Liver (tissue), 9 donors: ENCODE results near the gene OAS1. TPM values are rescaled to one million over a fixed set of nuclear protein-coding genes. Genes with fewer than 3 reads are reported as not detected.

Experiments
- DNase-seq: peaks from one replicate; pipeline ENCODE4 v3.0.0-alpha.2; 2017; ENCODE audit warnings: low spot score
- H3K27ac ChIP-seq, 2 donors: one replicate each; pipeline ENCODE4 v1.7.0; 2013; ENCODE audit warnings: inconsistent platforms in 2 of 2, low read length in 2 of 2, control low read depth in 1 of 2, low read depth in 1 of 2, mild to moderate bottlenecking in 1 of 2
- H3K27me3 ChIP-seq, 4 donors: one replicate each; pipeline versions ENCODE4 v1.6.1 to v1.7.0; 2013; ENCODE audit warnings: low read length in 3 of 4, inconsistent platforms in 1 of 4, mild to moderate bottlenecking in 1 of 4, moderate library complexity in 1 of 4; ENCODE audit not compliant: control insufficient read depth in 4 of 4, insufficient read depth in 4 of 4
- H3K36me3 ChIP-seq, 4 donors: one replicate each; pipeline versions ENCODE4 v1.6.1 to v1.7.0; 2013; ENCODE audit warnings: low read length in 3 of 4, mild to moderate bottlenecking in 3 of 4, low read depth in 1 of 4, moderate library complexity in 1 of 4; ENCODE audit not compliant: control insufficient read depth in 4 of 4, insufficient read depth in 3 of 4
- H3K4me1 ChIP-seq, 4 donors: one replicate each; pipeline versions ENCODE4 v1.6.1 to v1.7.0; 2013; ENCODE audit warnings: low read length in 3 of 4, mild to moderate bottlenecking in 3 of 4, moderate library complexity in 1 of 4; ENCODE audit not compliant: control insufficient read depth in 4 of 4, insufficient read depth in 4 of 4
- H3K4me3 ChIP-seq, 3 donors: one replicate each; pipeline versions ENCODE4 v1.6.1 to v1.7.0; 2013; ENCODE audit warnings: low read length in 3 of 3, control low read depth in 1 of 3, low read depth in 1 of 3, mild to moderate bottlenecking in 1 of 3
- H3K9ac ChIP-seq, 2 donors: one replicate each; pipeline ENCODE4 v1.7.0; 2013; ENCODE audit warnings: low read length in 2 of 2, mild to moderate bottlenecking in 2 of 2, moderate library complexity in 2 of 2, control low read depth in 1 of 2, low read depth in 1 of 2
- H3K9me3 ChIP-seq, 4 donors: one replicate each; pipeline versions ENCODE4 v1.6.1 to v1.7.0; 2013; ENCODE audit warnings: low read length in 3 of 4; ENCODE audit not compliant: control insufficient read depth in 4 of 4
- EGR1 ChIP-seq, 2 donors: IDR thresholded peaks; 2 replicates each; pipeline ENCODE4 v1.6.1; 2016 to 2018; ENCODE audit warnings: antibody characterized with exemption in 2 of 2, low read depth in 2 of 2
- FOXA1 ChIP-seq: IDR thresholded peaks from 2 replicates; pipeline ENCODE4 v1.6.1; 2016; ENCODE audit warnings: antibody characterized with exemption
- FOXA2 ChIP-seq: IDR thresholded peaks from 2 replicates; pipeline ENCODE4 v1.6.1; 2016; ENCODE audit warnings: antibody characterized with exemption
- GABPA ChIP-seq, 2 donors: IDR thresholded peaks in 1 of 2; conservative IDR thresholded peaks in 1 of 2; 2 replicates each; pipeline ENCODE4 v1.6.1; 2016; ENCODE audit warnings: antibody characterized with exemption in 2 of 2, mild to moderate bottlenecking in 1 of 2, moderate library complexity in 1 of 2
- HNF4A ChIP-seq, 2 donors: conservative IDR thresholded peaks; 2 replicates each; pipeline ENCODE4 v1.6.1; 2016; ENCODE audit warnings: antibody characterized with exemption in 2 of 2, mild to moderate bottlenecking in 2 of 2
- HNF4G ChIP-seq: IDR thresholded peaks from 2 replicates; pipeline ENCODE4 v1.6.1; 2016; ENCODE audit warnings: antibody characterized with exemption
- JUND ChIP-seq, 2 donors: IDR thresholded peaks; 2 replicates each; pipeline ENCODE4 v1.6.1; 2016; ENCODE audit warnings: antibody characterized with exemption in 2 of 2
- NR2F2 ChIP-seq: IDR thresholded peaks from 2 replicates; pipeline ENCODE4 v1.6.1; 2016; ENCODE audit warnings: antibody characterized with exemption
- RAD21 ChIP-seq, 2 donors: IDR thresholded peaks; 2 replicates each; pipeline ENCODE4 v1.6.1; 2016; ENCODE audit warnings: antibody characterized with exemption in 2 of 2, mild to moderate bottlenecking in 2 of 2
- RXRA ChIP-seq, 2 donors: IDR thresholded peaks; 2 replicates each; pipeline ENCODE4 v1.6.1; 2017 to 2018; ENCODE audit warnings: antibody characterized with exemption in 2 of 2, mild to moderate bottlenecking in 1 of 2
- SP1 ChIP-seq: IDR thresholded peaks from 2 replicates; pipeline ENCODE4 v1.6.1; 2018; ENCODE audit warnings: antibody characterized with exemption, mild to moderate bottlenecking
- TAF1 ChIP-seq: conservative IDR thresholded peaks from 2 replicates; pipeline ENCODE4 v1.6.1; 2016; ENCODE audit warnings: antibody characterized with exemption, mild to moderate bottlenecking
- YY1 ChIP-seq: IDR thresholded peaks from 2 replicates; pipeline ENCODE4 v1.6.1; 2016; ENCODE audit warnings: antibody characterized with exemption, mild to moderate bottlenecking
- WGBS: extraction: QIAGEN DNeasy Blood & Tissue Kit; methylation state at CpG from one replicate; pipeline ENCODE4 v1.1.7; 2013; 5-methylcytosine and 5-hydroxymethylcytosine counted together
- polyA plus RNA-seq, 2 donors: library from polyadenylated mRNA; stranded (reverse) in 1 of 2; unstranded in 1 of 2; fragments of 200-250 nt in 1 of 2; fragments of >200 nt in 1 of 2; fragmentation: Nextera tagmentation in 1 of 2; extraction: Ambion mirVana in 1 of 2; gene quantifications; one replicate each; pipeline versions ENCODE4 v1.2.1 to v1.2.3, GENCODE V29; 2013 to 2015
- total RNA-seq, 2 donors: library from RNA; depleted of rRNA; stranded (reverse); fragments of >200 nt; gene quantifications; one replicate each; pipeline ENCODE4 v1.2.3, GENCODE V29; 2014
- TF ChIP-seq, protein P1 (sequence below): IDR thresholded peaks from 2 replicates; pipeline ENCODE4 v1.6.1; 2016; ENCODE audit warnings: antibody characterized with exemption
- TF ChIP-seq, protein P2 (sequence below): IDR thresholded peaks from 2 replicates; pipeline ENCODE4 v1.6.1; 2016; ENCODE audit warnings: antibody characterized with exemption
- TF ChIP-seq, protein P3 (sequence below): IDR thresholded peaks from 2 replicates; pipeline ENCODE4 v1.6.1; 2016; ENCODE audit warnings: antibody characterized with exemption
- TF ChIP-seq, protein P4 (sequence below): IDR thresholded peaks from 2 replicates; pipeline ENCODE4 v1.6.1; 2016; ENCODE audit warnings: antibody characterized with exemption, mild to moderate bottlenecking
- TF ChIP-seq, protein P5 (sequence below): fragments of 150-350 bp; IDR thresholded peaks from 2 replicates; pipeline ENCODE4 v1.5.1; 2017; ENCODE audit warnings: improper control_type of control experiment, low read depth, low read length; ENCODE audit not compliant: missing input control
- donor health status: healthy.
- donor health status: healthy.
- donor health status: healthy.
- donor health status: healthy.
- donor health status: healthy.

OAS1 gene
- total and polyA plus RNA-seq, 4 donors = 20.5 to 26.0 (median 23.4) TPM

DNA sequence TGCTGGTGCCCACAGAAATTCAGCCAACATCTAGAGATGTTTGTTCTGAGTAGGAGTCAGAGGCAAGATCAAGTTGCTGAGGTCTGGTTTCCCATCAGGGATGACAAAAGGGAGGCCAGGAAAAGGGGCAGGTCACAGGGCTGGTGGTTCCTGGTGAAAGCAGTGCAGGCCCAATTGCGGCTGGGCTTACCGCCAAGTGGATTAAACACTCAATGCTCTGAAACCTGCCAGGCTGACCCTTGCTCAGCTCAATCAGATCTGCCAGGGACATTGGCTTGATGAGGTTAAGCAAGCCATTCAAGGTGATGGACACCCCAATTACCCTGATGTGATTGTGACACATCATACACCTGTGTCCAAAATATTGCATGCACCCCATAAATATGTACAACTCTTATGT is 5.5 kb upstream of the OAS1 start:
- Histone ChIP-seq H3K4me1 (peaks cover 5 to 22% (median 19%) of the 10 kb centered on the region in 4 donors), H3K9me3 (no peaks in the 10 kb centered on the region), H3K36me3 (no peaks in the 10 kb centered on the region), H3K9ac (no peak overlapping the region), H3K27me3 (no peaks in the 10 kb centered on the region), H3K27ac (peak overlapping the region; percentile 16 to 38), H3K4me3 (no peak overlapping the region)
- WGBS = 30% methylated on average over 2 of the region's 2 CpGs
- TF ChIP-seq NR2F2 (peak; percentile 80), YY1 (peak; percentile 63), HNF4A (conservative IDR thresholded peaks at IDR 0.05) (peak; percentile 80 to 82), GABPA (IDR thresholded peaks at IDR 0.05 in 1 of 2, conservative IDR thresholded peaks at IDR 0.05 in 1 of 2) (peak in 1 of 2 donors; percentile 24), HNF4G (no peak), RXRA (IDR thresholded peaks at IDR 0.05) (peak; percentile 87 to 88), EGR1 (IDR thresholded peaks at IDR 0.05; ENCODE audit: low read depth in 2 of 2) (peak in 1 of 2 donors; percentile 67), TAF1 (no peak), FOXA2 (peak; percentile 32), RAD21 (IDR thresholded peaks at IDR 0.05) (peak; percentile 37 to 50), SP1 (peak; percentile 73), FOXA1 (no peak), JUND (IDR thresholded peaks at IDR 0.05) (peak in 1 of 2 donors; percentile 45)
- TF ChIP-seq, protein P1, sequence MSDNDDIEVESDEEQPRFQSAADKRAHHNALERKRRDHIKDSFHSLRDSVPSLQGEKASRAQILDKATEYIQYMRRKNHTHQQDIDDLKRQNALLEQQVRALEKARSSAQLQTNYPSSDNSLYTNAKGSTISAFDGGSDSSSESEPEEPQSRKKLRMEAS = peak; percentile 85
- TF ChIP-seq, protein P2, sequence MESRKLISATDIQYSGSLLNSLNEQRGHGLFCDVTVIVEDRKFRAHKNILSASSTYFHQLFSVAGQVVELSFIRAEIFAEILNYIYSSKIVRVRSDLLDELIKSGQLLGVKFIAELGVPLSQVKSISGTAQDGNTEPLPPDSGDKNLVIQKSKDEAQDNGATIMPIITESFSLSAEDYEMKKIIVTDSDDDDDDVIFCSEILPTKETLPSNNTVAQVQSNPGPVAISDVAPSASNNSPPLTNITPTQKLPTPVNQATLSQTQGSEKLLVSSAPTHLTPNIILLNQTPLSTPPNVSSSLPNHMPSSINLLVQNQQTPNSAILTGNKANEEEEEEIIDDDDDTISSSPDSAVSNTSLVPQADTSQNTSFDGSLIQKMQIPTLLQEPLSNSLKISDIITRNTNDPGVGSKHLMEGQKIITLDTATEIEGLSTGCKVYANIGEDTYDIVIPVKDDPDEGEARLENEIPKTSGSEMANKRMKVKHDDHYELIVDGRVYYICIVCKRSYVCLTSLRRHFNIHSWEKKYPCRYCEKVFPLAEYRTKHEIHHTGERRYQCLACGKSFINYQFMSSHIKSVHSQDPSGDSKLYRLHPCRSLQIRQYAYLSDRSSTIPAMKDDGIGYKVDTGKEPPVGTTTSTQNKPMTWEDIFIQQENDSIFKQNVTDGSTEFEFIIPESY = peak; percentile 30
- TF ChIP-seq, protein P3, sequence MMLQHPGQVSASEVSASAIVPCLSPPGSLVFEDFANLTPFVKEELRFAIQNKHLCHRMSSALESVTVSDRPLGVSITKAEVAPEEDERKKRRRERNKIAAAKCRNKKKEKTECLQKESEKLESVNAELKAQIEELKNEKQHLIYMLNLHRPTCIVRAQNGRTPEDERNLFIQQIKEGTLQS = no peak
- TF ChIP-seq, protein P4, sequence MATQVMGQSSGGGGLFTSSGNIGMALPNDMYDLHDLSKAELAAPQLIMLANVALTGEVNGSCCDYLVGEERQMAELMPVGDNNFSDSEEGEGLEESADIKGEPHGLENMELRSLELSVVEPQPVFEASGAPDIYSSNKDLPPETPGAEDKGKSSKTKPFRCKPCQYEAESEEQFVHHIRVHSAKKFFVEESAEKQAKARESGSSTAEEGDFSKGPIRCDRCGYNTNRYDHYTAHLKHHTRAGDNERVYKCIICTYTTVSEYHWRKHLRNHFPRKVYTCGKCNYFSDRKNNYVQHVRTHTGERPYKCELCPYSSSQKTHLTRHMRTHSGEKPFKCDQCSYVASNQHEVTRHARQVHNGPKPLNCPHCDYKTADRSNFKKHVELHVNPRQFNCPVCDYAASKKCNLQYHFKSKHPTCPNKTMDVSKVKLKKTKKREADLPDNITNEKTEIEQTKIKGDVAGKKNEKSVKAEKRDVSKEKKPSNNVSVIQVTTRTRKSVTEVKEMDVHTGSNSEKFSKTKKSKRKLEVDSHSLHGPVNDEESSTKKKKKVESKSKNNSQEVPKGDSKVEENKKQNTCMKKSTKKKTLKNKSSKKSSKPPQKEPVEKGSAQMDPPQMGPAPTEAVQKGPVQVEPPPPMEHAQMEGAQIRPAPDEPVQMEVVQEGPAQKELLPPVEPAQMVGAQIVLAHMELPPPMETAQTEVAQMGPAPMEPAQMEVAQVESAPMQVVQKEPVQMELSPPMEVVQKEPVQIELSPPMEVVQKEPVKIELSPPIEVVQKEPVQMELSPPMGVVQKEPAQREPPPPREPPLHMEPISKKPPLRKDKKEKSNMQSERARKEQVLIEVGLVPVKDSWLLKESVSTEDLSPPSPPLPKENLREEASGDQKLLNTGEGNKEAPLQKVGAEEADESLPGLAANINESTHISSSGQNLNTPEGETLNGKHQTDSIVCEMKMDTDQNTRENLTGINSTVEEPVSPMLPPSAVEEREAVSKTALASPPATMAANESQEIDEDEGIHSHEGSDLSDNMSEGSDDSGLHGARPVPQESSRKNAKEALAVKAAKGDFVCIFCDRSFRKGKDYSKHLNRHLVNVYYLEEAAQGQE = no peak
- TF ChIP-seq, protein P5, sequence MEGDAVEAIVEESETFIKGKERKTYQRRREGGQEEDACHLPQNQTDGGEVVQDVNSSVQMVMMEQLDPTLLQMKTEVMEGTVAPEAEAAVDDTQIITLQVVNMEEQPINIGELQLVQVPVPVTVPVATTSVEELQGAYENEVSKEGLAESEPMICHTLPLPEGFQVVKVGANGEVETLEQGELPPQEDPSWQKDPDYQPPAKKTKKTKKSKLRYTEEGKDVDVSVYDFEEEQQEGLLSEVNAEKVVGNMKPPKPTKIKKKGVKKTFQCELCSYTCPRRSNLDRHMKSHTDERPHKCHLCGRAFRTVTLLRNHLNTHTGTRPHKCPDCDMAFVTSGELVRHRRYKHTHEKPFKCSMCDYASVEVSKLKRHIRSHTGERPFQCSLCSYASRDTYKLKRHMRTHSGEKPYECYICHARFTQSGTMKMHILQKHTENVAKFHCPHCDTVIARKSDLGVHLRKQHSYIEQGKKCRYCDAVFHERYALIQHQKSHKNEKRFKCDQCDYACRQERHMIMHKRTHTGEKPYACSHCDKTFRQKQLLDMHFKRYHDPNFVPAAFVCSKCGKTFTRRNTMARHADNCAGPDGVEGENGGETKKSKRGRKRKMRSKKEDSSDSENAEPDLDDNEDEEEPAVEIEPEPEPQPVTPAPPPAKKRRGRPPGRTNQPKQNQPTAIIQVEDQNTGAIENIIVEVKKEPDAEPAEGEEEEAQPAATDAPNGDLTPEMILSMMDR = no peak
- no peak for DNase-seq
